A549 (cell line): ENCODE data around the gene ACTR5. TPM values are rescaled to one million over a fixed set of nuclear protein-coding genes. Genes with fewer than 3 reads are reported as not detected.

Experiments
- ATAC-seq, 2 experiments: fragments of 200-7000 bp in 1 of 2; fragments of >200 bp in 1 of 2; cut with Nextera tagmentation in 1 of 2; cut with Tn5 transposase in 1 of 2; 3 replicates each; pipeline versions ENCODE4 v1.8.0 to v1.9.1; 2018 to 2020; ENCODE audit warnings: mild to moderate bottlenecking in 1 of 2, moderate library complexity in 1 of 2
- CTCF ChIA-PET: fragments of 300-600 bp; sonication (Branson Sonifier 250); formaldehyde crosslinking; extraction: SDS; loops from one replicate; lab custom pipeline; 2021; ENCODE audit warnings: antibody characterized with exemption, inconsistent platforms; lab: Yijun Ruan, JAX
- POLR2A ChIA-PET: fragments of 350-600 bp; formaldehyde crosslinking; extraction: SDS; loops from one replicate; lab custom pipeline; 2021; ENCODE audit warnings: antibody characterized with exemption, inconsistent platforms; lab: Yijun Ruan, JAX
- DNase-seq, 2 experiments: peaks; one replicate each; pipeline versions ENCODE4 v3.0.0 to v3.0.0-alpha.2; 2011 to 2016; ENCODE audit warnings: low read depth in 1 of 2, low spot score in 1 of 2
- FAIRE-seq: peaks from 2 replicates; lab custom pipeline; 2011; peaks lifted over from hg19 to GRCh38; lab: Jason Lieb, UNC
- H3K27ac ChIP-seq, 2 experiments: fragments of >200 bp; sonication (Bioruptor Twin); formaldehyde crosslinking; 3 replicates each; pipeline ENCODE4 v1.5.1; 2016 to 2017
- H3K4me1 ChIP-seq: fragments of >200 bp; sonication (Bioruptor Twin); formaldehyde crosslinking; 3 replicates; pipeline ENCODE4 v1.6.1; 2016
- H3K4me2 ChIP-seq: fragments of >200 bp; sonication (Bioruptor Twin); formaldehyde crosslinking; 3 replicates; pipeline ENCODE4 v1.6.1; 2016
- H3K4me3 ChIP-seq: fragments of >200 bp; sonication (Bioruptor Twin); formaldehyde crosslinking; 3 replicates; pipeline ENCODE4 v1.5.1; 2016
- H3K9me3 ChIP-seq: fragments of >200 bp; sonication (Bioruptor Twin); formaldehyde crosslinking; 3 replicates; pipeline ENCODE4 v1.6.1; 2016
- CBX8 ChIP-seq: fragments of 200-600 bp; sonication (generic); IDR thresholded peaks from 2 replicates; pipeline ENCODE4 v1.6.1; 2016
- CHD2 ChIP-seq: fragments of 150-350 bp; IDR thresholded peaks from 2 replicates; pipeline ENCODE4 v1.6.1; 2014; ENCODE audit warnings: low read length; ENCODE audit not compliant: partially characterized antibody
- EHF ChIP-seq: fragments of 250-450 bp; sonication (Bioruptor Pico); IDR thresholded peaks from 2 replicates; pipeline ENCODE4 v1.5.0; 2020; ENCODE audit warnings: mild to moderate bottlenecking
- FOSL2 ChIP-seq, 2 experiments: fragments of 450-650 bp in 1 of 2; fragments of >200 bp in 1 of 2; sonication (Bioruptor Twin) in 1 of 2; formaldehyde crosslinking; IDR thresholded peaks; 2 replicates each; pipeline versions ENCODE4 v1.5.0 to v1.6.1; 2016 to 2020; ENCODE audit warnings: mild to moderate bottlenecking in 1 of 2, moderate library complexity in 1 of 2
- HOXA7 ChIP-seq: fragments of 250-450 bp; sonication (Bioruptor Pico); IDR thresholded peaks from 2 replicates; pipeline ENCODE4 v1.5.0; 2020; ENCODE audit warnings: mild to moderate bottlenecking, moderate library complexity
- JUN ChIP-seq, 2 experiments: fragments of >200 bp; sonication (Bioruptor Twin); formaldehyde crosslinking; IDR thresholded peaks; 2 replicates in 1 of 2; 3 replicates in 1 of 2; pipeline ENCODE4 v1.6.1; 2016 to 2017
- MYC ChIP-seq: IDR thresholded peaks from 2 replicates; pipeline ENCODE4 v1.6.1; 2012; ENCODE audit warnings: mild to moderate bottlenecking, inconsistent platforms, low read length, improper control_type of control experiment, borderline replicate concordance
- NFE2L2 ChIP-seq: fragments of 150-350 bp; conservative IDR thresholded peaks from 2 replicates; pipeline ENCODE4 v1.6.1; 2014; ENCODE audit warnings: low read length
- NR3C1 ChIP-seq: fragments of >200 bp; sonication (Bioruptor Twin); formaldehyde crosslinking; IDR thresholded peaks from 3 replicates; pipeline ENCODE4 v1.6.1; 2017
- RARB ChIP-seq: fragments of 250-450 bp; sonication (Bioruptor Pico); IDR thresholded peaks from 2 replicates; pipeline ENCODE4 v1.8.0; 2021; ENCODE audit warnings: mild to moderate bottlenecking, moderate library complexity
- RCOR1 ChIP-seq: fragments of 150-350 bp; IDR thresholded peaks from 2 replicates; pipeline ENCODE4 v1.6.1; 2014; ENCODE audit warnings: antibody characterized with exemption, low read length, low read depth
- RNF2 ChIP-seq: fragments of 200-600 bp; sonication (generic); IDR thresholded peaks from 2 replicates; pipeline ENCODE4 v1.6.1; 2016; ENCODE audit warnings: low read depth, mild to moderate bottlenecking, antibody characterized with exemption, moderate library complexity, borderline replicate concordance
- SREBF2 ChIP-seq: fragments of 450-650 bp; IDR thresholded peaks from 2 replicates; pipeline ENCODE4 v1.6.1; 2014; ENCODE audit warnings: mild to moderate bottlenecking, moderate library complexity
- TP53 ChIP-seq: fragments of 250-450 bp; sonication (Bioruptor Pico); IDR thresholded peaks from 2 replicates; pipeline ENCODE4 v1.5.0; 2021; ENCODE audit warnings: mild to moderate bottlenecking, moderate library complexity
- WGBS: methylation state at CpG from one replicate; pipeline ENCODE4 v1.1.6; 2017; ENCODE audit errors: missing lambda C conversion rate; 5-methylcytosine and 5-hydroxymethylcytosine counted together
- polyA plus RNA-seq, 4 experiments: library from polyadenylated mRNA; depleted of rRNA in 3 of 4; stranded (reverse); fragments of >200 nt; fragmentation: RNase III in 1 of 4; extraction: RNeasy Plus Mini Kit Qiagen cat#74134 plus additional on column Dnase treatment in 1 of 4; gene quantifications; 2 replicates in 3 of 4; 3 replicates in 1 of 4; pipeline ENCODE4 v1.2.3, GENCODE V29; 2011 to 2017
- TF ChIP-seq, protein P1 (sequence below): fragments of 450-650 bp; IDR thresholded peaks from 2 replicates; pipeline ENCODE4 v1.6.1; 2014; ENCODE audit warnings: antibody characterized with exemption
- TF ChIP-seq, protein P2 (sequence below): IDR thresholded peaks from 2 replicates; pipeline ENCODE4 v1.6.1; 2012; ENCODE audit warnings: low read depth, borderline replicate concordance
- TF ChIP-seq, protein P3 (sequence below): fragments of 250-450 bp; sonication (Bioruptor Pico); IDR thresholded peaks from 2 replicates; pipeline ENCODE4 v1.5.0; 2020; ENCODE audit warnings: low read depth, mild to moderate bottlenecking, moderate library complexity
- TF ChIP-seq, protein P4 (sequence below): IDR thresholded peaks from 2 replicates; pipeline ENCODE4 v1.6.1; 2012
- TF ChIP-seq, protein P5 (sequence below): fragments of >200 bp; sonication (Bioruptor Twin); formaldehyde crosslinking; IDR thresholded peaks from 2 replicates; pipeline ENCODE4 v1.6.1; 2016

The ACTR5 gene
- polyA plus RNA-seq, 2 of the 4 experiments (the other 2 are of a cell fraction): 9.3 to 11.9 TPM

DNA sequence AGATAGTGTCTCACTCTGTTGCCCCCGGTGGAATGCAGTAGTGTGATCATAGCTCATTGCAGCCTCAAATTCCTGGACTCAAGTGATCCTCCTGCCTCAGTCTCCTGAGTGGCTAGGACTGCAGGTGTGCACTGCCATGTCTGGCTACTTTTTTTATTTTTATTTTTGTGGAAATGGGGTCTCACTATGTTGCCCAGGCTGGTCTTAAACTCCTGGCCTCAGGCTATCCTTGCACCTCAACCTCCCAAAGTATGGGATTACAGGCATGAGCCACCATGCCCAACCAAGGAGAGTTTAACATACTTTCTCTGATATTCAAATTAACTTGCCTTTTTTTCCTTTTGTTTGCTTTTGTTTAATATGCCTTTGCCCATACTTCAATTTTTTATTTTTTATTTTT, 10.4 kb upstream of the ACTR5 start:
- H3K4me1 ChIP-seq: no peaks in the 10 kb centered on the region
- DNase-seq (no peak), ATAC-seq (no peak), FAIRE-seq (no peak)
- TF ChIP-seq RCOR1 (no peak), CBX8 (no peak), NFE2L2 (no peak), SREBF2 (no peak), RNF2 (no peak), HOXA7 (CRISPR knock-in tag) (no peak)
- H3K4me2 ChIP-seq: no peak overlapping the region
- 2% methylated on average over 1 of the region's 1 CpG for WGBS
- POLR2A ChIA-PET: no interaction called here
- no peaks in the 10 kb centered on the region for H3K9me3 ChIP-seq
- H3K27ac ChIP-seq: no peak overlapping the region
- CTCF ChIA-PET: interaction anchor here (1.2 to 1.5 kb wide), 2 partner anchors 9 to 13 kb away, joined by 4 read pairs; no protein-coding TSS in a partner anchor
- H3K4me3 ChIP-seq: no peak overlapping the region

DNA sequence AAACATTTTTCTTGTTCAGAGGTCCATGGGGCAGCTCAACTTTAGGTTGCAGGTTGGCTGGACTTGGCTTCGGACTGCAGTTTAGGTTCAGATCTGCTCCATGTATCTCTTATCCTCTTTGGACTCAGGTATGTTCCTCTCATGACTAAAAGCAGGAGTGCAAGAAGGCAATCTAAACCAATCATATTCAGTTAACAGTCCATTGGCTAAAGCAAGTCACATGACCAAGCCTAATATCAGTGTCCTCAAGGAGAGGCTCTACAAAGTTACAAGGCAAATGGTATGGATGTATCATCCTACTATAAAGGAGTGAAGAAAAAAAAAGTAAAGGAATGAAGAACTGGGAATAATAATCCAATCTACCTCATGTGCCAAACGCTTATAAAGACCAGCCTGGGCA, 2.5 kb upstream of the ACTR5 start:
- no peak overlapping the region for H3K27ac ChIP-seq
- no peak for TF ChIP-seq CHD2
- TF ChIP-seq, protein P1, sequence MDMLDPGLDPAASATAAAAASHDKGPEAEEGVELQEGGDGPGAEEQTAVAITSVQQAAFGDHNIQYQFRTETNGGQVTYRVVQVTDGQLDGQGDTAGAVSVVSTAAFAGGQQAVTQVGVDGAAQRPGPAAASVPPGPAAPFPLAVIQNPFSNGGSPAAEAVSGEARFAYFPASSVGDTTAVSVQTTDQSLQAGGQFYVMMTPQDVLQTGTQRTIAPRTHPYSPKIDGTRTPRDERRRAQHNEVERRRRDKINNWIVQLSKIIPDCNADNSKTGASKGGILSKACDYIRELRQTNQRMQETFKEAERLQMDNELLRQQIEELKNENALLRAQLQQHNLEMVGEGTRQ: peak; percentile 50
- POLR2A ChIA-PET: no interaction called here
- no peaks in the 10 kb centered on the region for H3K9me3 ChIP-seq
- CTCF ChIA-PET: interaction anchor here (16.3 kb wide), 1 partner anchor 100 kb away, joined by 253 read pairs; no protein-coding TSS in a partner anchor
- WGBS: 84% methylated on average over 2 of the region's 2 CpGs
- ATAC-seq (no peak), DNase-seq (peak in 1 of 2 experiments; percentile 13), FAIRE-seq (no peak)
- no peak overlapping the region for H3K4me2 ChIP-seq
- H3K4me1 ChIP-seq: peaks cover 11% of the 10 kb centered on the region; the same call in 2 of the 3 replicates
- no peak overlapping the region for H3K4me3 ChIP-seq

DNA sequence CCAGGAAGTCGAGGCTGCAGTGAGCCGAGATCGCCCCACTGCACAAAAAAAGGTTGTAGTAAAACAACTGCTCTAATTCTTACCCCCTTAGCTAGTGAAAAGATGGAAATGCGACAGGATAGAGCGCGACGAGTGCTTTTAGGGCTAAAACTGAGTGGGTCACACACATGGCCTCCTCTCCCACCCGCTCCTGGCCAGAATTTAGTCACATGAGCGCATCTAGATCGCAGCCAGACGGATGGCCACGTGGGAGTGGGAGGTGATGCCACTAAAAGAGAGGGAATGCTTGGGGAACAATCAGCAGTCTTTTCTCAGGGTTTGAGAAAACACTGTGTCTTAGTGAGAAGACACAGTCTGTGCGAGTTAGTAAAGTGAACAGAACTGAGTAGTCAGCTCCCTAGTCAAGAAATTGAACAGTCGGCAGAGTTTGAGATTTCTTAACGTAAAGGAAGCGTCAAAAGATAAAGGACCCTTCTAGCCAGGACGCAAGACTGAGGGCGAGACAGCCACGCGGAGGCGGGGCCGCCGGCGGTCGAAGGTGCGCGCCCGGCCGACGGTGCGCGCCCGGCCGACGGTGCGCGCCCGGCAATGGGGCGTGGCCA, 664 bp upstream of the ACTR5 start:
- ChIA-PET POLR2A (interaction anchor here (0.6 to 0.8 kb wide), 3 partner anchors 62 to 180 kb away, joined by 3 to 11 read pairs (median 6); no protein-coding TSS in a partner anchor), CTCF (interaction anchor here (0.8 to 16.3 kb wide), 8 partner anchors 8 to 102 kb away, joined by 3 to 253 read pairs (median 6); no protein-coding TSS in a partner anchor)
- WGBS: 23% methylated on average over 34 of the region's 39 CpGs
- H3K9me3 ChIP-seq: no peaks in the 10 kb centered on the region
- ATAC-seq (peak in 1 of 2 experiments; percentile 86; a peak in 3 of 6 replicates), FAIRE-seq (no peak), DNase-seq (no peak)
- TF ChIP-seq TP53 (no peak), RARB (CRISPR knock-in tag) (no peak), MYC (no peak)
- TF ChIP-seq, protein P2, sequence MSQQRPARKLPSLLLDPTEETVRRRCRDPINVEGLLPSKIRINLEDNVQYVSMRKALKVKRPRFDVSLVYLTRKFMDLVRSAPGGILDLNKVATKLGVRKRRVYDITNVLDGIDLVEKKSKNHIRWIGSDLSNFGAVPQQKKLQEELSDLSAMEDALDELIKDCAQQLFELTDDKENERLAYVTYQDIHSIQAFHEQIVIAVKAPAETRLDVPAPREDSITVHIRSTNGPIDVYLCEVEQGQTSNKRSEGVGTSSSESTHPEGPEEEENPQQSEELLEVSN: peak; percentile 53
- TF ChIP-seq, protein P3, sequence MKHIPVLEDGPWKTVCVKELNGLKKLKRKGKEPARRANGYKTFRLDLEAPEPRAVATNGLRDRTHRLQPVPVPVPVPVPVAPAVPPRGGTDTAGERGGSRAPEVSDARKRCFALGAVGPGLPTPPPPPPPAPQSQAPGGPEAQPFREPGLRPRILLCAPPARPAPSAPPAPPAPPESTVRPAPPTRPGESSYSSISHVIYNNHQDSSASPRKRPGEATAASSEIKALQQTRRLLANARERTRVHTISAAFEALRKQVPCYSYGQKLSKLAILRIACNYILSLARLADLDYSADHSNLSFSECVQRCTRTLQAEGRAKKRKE (CRISPR knock-in tag): no peak
- TF ChIP-seq, protein P1: peak; percentile 65
- TF ChIP-seq, protein P4, sequence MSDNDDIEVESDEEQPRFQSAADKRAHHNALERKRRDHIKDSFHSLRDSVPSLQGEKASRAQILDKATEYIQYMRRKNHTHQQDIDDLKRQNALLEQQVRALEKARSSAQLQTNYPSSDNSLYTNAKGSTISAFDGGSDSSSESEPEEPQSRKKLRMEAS: peak; percentile 59; the same call in 1 of the 2 replicates
- TF ChIP-seq, all 56 proteins: peak for 3
- peaks cover 11% of the 10 kb centered on the region; the same call in 2 of the 3 replicates for H3K4me1 ChIP-seq
- H3K27ac ChIP-seq: peak overlapping the region; percentile 62 to 96
- H3K4me2 ChIP-seq: peak overlapping the region; percentile 89
- peak overlapping the region; percentile 99 for H3K4me3 ChIP-seq

DNA sequence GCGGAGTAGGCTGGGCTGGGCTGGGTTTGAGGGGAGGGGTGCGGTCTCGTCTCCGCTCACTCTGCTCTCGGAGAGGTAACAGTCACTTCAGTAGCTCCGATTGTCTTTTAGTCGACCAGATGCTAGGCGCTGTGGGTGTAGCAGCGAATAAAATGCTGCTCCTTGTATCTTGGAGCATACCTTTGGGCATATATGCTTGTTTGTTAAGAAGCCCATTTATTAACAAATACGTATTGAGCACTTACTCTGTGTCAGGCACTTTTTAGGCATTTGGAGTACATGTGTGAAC, 545 bp downstream of the ACTR5 start:
- peak overlapping the region; percentile 96 for H3K27ac ChIP-seq
- 1% methylated on average over 8 of the region's 10 CpGs for WGBS
- peak overlapping the region; percentile 89 for H3K4me2 ChIP-seq
- CTCF ChIA-PET: interaction anchor here (0.8 to 16.3 kb wide), 8 partner anchors 16 to 115 kb away, joined by 3 to 253 read pairs (median 40); partner anchors contain the start of gene SLC32A1
- ATAC-seq: peak; percentile 58 to 60; a peak in 4 of 6 replicates
- peak overlapping the region; percentile 99 for H3K4me3 ChIP-seq
- no peak for TF ChIP-seq FOSL2 (IDR thresholded peaks at IDR 0.05)
- TF ChIP-seq FOSL2 (CRISPR knock-in tag; IDR thresholded peaks at IDR 0.05): no peak
- TF ChIP-seq EHF: no peak
- no peak for TF ChIP-seq NR3C1
- no peak for TF ChIP-seq JUN (IDR thresholded peaks at IDR 0.05)
- TF ChIP-seq, protein P5, sequence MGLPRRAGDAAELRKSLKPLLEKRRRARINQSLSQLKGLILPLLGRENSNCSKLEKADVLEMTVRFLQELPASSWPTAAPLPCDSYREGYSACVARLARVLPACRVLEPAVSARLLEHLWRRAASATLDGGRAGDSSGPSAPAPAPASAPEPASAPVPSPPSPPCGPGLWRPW: no peak
- TF ChIP-seq, all 56 proteins: peak for 0
- Histone ChIP-seq H3K4me1 (peaks cover 11% of the 10 kb centered on the region; the same call in 2 of the 3 replicates), H3K9me3 (no peaks in the 10 kb centered on the region)
- POLR2A ChIA-PET: no interaction called here
- FAIRE-seq: no peak
- DNase-seq: peak in 1 of 2 experiments; percentile 15
